Large intestine (tissue), 3 donors: ENCODE measurements around the gene PROX1. TPM values are rescaled to one million over a fixed set of nuclear protein-coding genes. Genes with fewer than 3 reads are reported as not detected.
A peak's percentile ranks its signal among the peaks of the same experiment; 100 is the strongest.

Experiments
- DNase-seq, 2 donors: peaks; one replicate each; pipeline versions ENCODE4 v3.0.0 to v3.0.0-alpha.2; 2013
- H3K27ac ChIP-seq: one replicate; pipeline ENCODE4 v1.5.1; 2013; ENCODE audit warnings: low read length
- H3K27me3 ChIP-seq: 2 replicates; pipeline ENCODE4 v1.6.1; 2013; ENCODE audit warnings: low read length; ENCODE audit not compliant: control insufficient read depth, insufficient read depth
- H3K36me3 ChIP-seq: 2 replicates; pipeline ENCODE4 v1.6.1; 2013; ENCODE audit warnings: low read length; ENCODE audit not compliant: control insufficient read depth, insufficient read depth
- H3K4me1 ChIP-seq: one replicate; pipeline ENCODE4 v1.6.1; 2013; ENCODE audit warnings: low read length; ENCODE audit not compliant: control insufficient read depth, insufficient read depth
- H3K4me3 ChIP-seq: one replicate; pipeline ENCODE4 v1.5.1; 2013; ENCODE audit warnings: low read length
- H3K9me3 ChIP-seq: one replicate; pipeline ENCODE4 v1.6.1; 2013; ENCODE audit warnings: mild to moderate bottlenecking, low read depth, low read length, moderate library complexity; ENCODE audit not compliant: control insufficient read depth
- WGBS: methylation state at CpG from one replicate; pipeline ENCODE4 v1.1.5; 2013; ENCODE audit warnings: low lambda C conversion rate; ENCODE audit not compliant: insufficient coverage; 5-methylcytosine and 5-hydroxymethylcytosine counted together
- polyA plus RNA-seq: library from polyadenylated mRNA; unstranded; fragments of 120-200 nt; gene quantifications from one replicate; pipeline ENCODE4 v1.2.1, GENCODE V29; 2013

PROX1 gene
- polyA plus RNA-seq, 1 donor: 7.8 TPM

- Histone ChIP-seq H3K36me3 (no peaks in the 10 kb centered on the region), H3K27ac (no peak overlapping the region), H3K9me3 (no peaks in the 10 kb centered on the region), H3K4me3 (no peak overlapping the region), H3K4me1 (no peaks in the 10 kb centered on the region), H3K27me3 (peaks cover 4% of the 10 kb centered on the region)
- DNase-seq: no peak
- no CpG with 5 or more reads among the region's 11 CpGs for WGBS
Observed at GRCh38 chr1:214067853-214068703, 80.3 kb downstream of the PROX1 start.

- no peak for DNase-seq
- no peaks in the 10 kb centered on the region for H3K9me3 ChIP-seq
- 0% methylated on average over 1 of the region's 1 CpG for WGBS
- H3K4me1 ChIP-seq: no peaks in the 10 kb centered on the region
- no peak overlapping the region for H3K27ac ChIP-seq
- peaks cover 4% of the 10 kb centered on the region for H3K27me3 ChIP-seq
- H3K36me3 ChIP-seq: no peaks in the 10 kb centered on the region
- H3K4me3 ChIP-seq: no peak overlapping the region
Observed at GRCh38 chr1:214068979-214069378, 81.2 kb downstream of the PROX1 start.

DNA sequence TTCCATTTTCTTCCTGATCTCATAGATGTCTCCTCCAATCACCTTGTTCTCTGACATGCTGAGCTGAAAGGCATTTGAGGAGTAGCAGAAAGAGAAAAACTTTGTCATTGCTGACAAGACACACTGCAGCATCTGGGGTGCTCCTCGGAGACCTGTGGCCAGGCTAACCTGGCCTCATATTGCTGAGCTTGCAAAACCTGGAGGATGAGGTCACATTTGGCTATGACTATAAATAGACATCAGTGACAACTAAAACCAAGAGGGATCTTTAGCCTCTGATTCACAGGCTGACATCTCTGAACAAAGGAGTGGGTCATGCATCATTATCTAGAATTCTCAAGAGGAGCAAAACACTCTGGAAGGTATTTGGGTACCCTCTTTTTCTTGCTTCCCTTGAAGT is 83.7 kb downstream of the PROX1 start:
- no peaks in the 10 kb centered on the region for H3K36me3 ChIP-seq
- no peak for DNase-seq
- no peaks in the 10 kb centered on the region for H3K4me1 ChIP-seq
- H3K27ac ChIP-seq: no peak overlapping the region
- H3K9me3 ChIP-seq: no peaks in the 10 kb centered on the region
- no peak overlapping the region for H3K4me3 ChIP-seq
- peaks cover 4% of the 10 kb centered on the region for H3K27me3 ChIP-seq
- WGBS: no CpG with 5 or more reads among the region's 1 CpG

DNA sequence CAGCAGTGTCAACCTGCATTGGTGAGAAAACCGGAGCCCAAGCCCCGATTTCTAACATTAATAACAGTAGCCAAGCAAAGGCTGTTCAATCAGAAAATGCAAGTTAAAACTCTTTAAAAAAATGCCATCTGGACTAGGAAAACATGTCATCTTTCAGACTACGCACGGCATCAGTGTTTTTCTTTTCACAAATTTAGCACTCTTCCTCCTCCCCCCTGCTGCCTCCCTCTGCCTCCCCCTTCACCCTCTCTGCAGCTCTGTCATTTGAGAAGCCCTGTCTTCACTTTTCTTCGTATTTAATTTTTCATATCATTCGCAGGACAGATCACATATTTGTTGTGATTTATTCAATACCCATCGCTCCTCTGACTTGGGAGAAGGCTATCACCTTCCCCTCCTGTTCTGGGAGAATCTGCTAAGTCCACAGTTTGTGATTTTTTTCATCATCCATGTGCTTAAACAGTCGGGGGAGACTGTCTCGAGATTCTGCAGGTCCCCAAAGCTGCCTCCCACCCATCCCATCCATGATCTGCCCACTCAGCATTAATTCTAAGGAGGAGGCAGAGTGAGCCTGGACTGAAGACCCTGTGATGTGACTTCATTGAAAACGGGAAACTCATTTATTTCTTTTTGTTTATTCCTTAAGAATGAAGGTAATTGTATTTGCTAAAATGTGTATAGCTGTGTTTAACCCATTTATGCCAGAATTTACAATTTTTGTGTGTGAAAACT is 84.8 kb downstream of the PROX1 start:
- Histone ChIP-seq H3K36me3 (no peaks in the 10 kb centered on the region), H3K4me3 (no peak overlapping the region), H3K27me3 (peaks cover 4% of the 10 kb centered on the region), H3K9me3 (no peaks in the 10 kb centered on the region), H3K27ac (no peak overlapping the region), H3K4me1 (no peaks in the 10 kb centered on the region)
- no peak for DNase-seq
- 72% methylated on average over 3 of the region's 10 CpGs for WGBS

DNA sequence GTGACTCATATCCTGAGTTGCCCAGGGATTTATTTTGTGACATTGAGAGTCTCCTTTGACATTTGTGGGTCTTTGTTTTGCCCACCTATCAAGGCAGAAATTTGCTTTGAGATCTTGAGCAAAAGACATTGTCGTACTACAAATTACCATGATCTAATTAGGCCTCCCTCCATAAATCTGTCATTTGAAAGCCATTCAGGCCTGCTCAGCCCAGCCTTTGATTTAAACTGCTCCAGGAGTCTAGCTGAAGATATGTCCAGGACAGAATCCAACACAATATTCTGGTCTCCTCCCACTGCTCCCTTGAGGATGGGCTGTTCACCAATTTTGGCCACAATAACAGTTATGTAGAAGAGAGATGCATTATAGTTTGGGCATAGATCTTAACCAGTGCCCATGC is 86.7 kb downstream of the PROX1 start:
- no peaks in the 10 kb centered on the region for H3K9me3 ChIP-seq
- no peaks in the 10 kb centered on the region for H3K36me3 ChIP-seq
- no peak overlapping the region for H3K4me3 ChIP-seq
- H3K4me1 ChIP-seq: no peaks in the 10 kb centered on the region
- WGBS: no CpG with 5 or more reads among the region's 1 CpG
- no peak overlapping the region for H3K27ac ChIP-seq
- no peak for DNase-seq
- peaks cover 4% of the 10 kb centered on the region for H3K27me3 ChIP-seq

- no peaks in the 10 kb centered on the region for H3K9me3 ChIP-seq
- WGBS: 39% methylated on average over 3 of the region's 5 CpGs
- H3K4me1 ChIP-seq: no peaks in the 10 kb centered on the region
- peaks cover 4% of the 10 kb centered on the region for H3K27me3 ChIP-seq
- DNase-seq: peak in 1 of 2 donors; percentile 3
- no peaks in the 10 kb centered on the region for H3K36me3 ChIP-seq
- H3K27ac ChIP-seq: no peak overlapping the region
- no peak overlapping the region for H3K4me3 ChIP-seq
Observed at GRCh38 chr1:214075305-214075998, 87.7 kb downstream of the PROX1 start.

- WGBS: no CpG with 5 or more reads among the region's 16 CpGs
- Histone ChIP-seq H3K9me3 (no peaks in the 10 kb centered on the region), H3K36me3 (no peaks in the 10 kb centered on the region), H3K27ac (no peak overlapping the region), H3K27me3 (peaks cover 4% of the 10 kb centered on the region), H3K4me3 (no peak overlapping the region), H3K4me1 (no peaks in the 10 kb centered on the region)
- no peak for DNase-seq
Observed at GRCh38 chr1:214075999-214076707, 88.4 kb downstream of the PROX1 start.

DNA sequence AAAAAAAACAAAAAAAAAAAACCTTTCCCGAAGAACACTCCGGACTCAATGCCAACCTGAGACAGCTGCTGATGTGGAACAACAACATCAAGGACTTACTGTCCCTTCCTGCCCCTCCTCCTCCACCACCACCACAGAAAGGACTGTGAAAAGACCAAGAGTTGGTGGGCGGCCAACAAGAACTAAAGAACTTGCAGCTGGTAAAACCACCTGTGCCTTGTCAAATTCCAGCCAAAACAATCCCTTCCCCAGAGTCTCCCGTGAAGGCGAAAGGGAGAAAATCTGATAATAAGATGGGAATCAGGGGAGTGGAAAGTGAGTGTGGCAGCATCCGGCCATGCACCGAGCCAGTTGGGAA is 88.9 kb downstream of the PROX1 start:
- H3K9me3 ChIP-seq: no peaks in the 10 kb centered on the region
- H3K36me3 ChIP-seq: no peaks in the 10 kb centered on the region
- 82% methylated on average over 3 of the region's 7 CpGs for WGBS
- H3K4me3 ChIP-seq: no peak overlapping the region
- H3K4me1 ChIP-seq: no peaks in the 10 kb centered on the region
- DNase-seq: no peak
- peaks cover 4% of the 10 kb centered on the region for H3K27me3 ChIP-seq
- no peak overlapping the region for H3K27ac ChIP-seq

GRCh38 chr1:214078950-214079349 is 91.2 kb downstream of the PROX1 start:
- Histone ChIP-seq H3K9me3 (no peaks in the 10 kb centered on the region), H3K4me1 (no peaks in the 10 kb centered on the region), H3K27me3 (no peaks in the 10 kb centered on the region), H3K4me3 (no peak overlapping the region), H3K36me3 (no peaks in the 10 kb centered on the region), H3K27ac (no peak overlapping the region)
- no CpG with 5 or more reads among the region's 3 CpGs for WGBS
- no peak for DNase-seq

DNA sequence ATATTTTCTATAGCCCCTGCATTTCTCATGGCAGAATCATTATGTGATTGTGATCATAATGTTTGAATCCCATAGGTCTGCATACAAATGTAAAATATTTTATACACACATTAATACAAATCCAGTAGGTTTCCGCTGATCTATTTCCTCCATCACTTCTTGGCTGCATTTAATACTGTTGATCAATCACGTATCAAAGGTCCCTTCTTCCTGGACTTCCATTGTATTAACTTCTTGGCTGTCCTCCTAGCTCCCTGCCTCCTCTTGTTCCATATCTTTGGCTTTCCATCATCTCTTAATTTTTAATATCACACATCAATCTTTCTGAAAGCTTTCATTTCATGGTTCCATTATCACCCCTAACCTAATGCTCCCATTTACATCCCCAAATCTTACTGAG is 97.6 kb downstream of the PROX1 start:
- no peaks in the 10 kb centered on the region for H3K9me3 ChIP-seq
- no peak for DNase-seq
- H3K4me3 ChIP-seq: no peak overlapping the region
- no peak overlapping the region for H3K27ac ChIP-seq
- H3K36me3 ChIP-seq: no peaks in the 10 kb centered on the region
- 100% methylated on average over 2 of the region's 2 CpGs for WGBS
- no peaks in the 10 kb centered on the region for H3K27me3 ChIP-seq
- no peaks in the 10 kb centered on the region for H3K4me1 ChIP-seq
